D341Med (cell line): Measurements from ENCODE around the gene EIF3CL.
"Not testable (repeated sequence)": the region's sequence is repeated elsewhere in the genome, so short reads cannot be mapped to it uniquely, and the experiment has no call there.

ENCODE experiments used
- DNase-seq: peaks from one replicate; pipeline ENCODE4 v3.0.0; 2012; ENCODE audit warnings: low spot score

The EIF3CL gene

GRCh38 chr16:28362600-28362999 is 41.0 kb downstream of the EIF3CL start:
- DNase-seq, result not testable (repeated sequence)

- not testable (repeated sequence) for DNase-seq
Measured at GRCh38 chr16:28338230-28338629, 65.4 kb downstream of the EIF3CL start.

- DNase-seq, result not testable (repeated sequence)
Measured at GRCh38 chr16:28336940-28337710, 66.5 kb downstream of the EIF3CL start.

GRCh38 chr16:28335678-28336077 is 68.0 kb downstream of the EIF3CL start:
- DNase-seq, result not testable (repeated sequence)

GRCh38 chr16:28332632-28333031 is 71.0 kb downstream of the EIF3CL start:
- DNase-seq, result not testable (repeated sequence)

- DNase-seq, result not testable (repeated sequence)
Measured at GRCh38 chr16:28330981-28331380, 72.7 kb downstream of the EIF3CL start.

- not testable (repeated sequence) for DNase-seq
Measured at GRCh38 chr16:28330232-28330631, 73.4 kb downstream of the EIF3CL start.
